OCI-LY3 (cell line): ENCODE results near the gene VRK2.

ENCODE experiments used
- EZH2phosphoT487 ChIP-seq: fragments of 200-600 bp; shearing (Covaris generic); IDR thresholded peaks from 2 replicates; pipeline ENCODE4 v1.6.1; 2018; ENCODE audit warnings: antibody characterized with exemption, mixed run types, low read depth
- TF ChIP-seq, protein P1 (sequence below): fragments of 200-600, 300-600 bp; sonication (generic); IDR thresholded peaks from 2 replicates; pipeline ENCODE4 v1.5.1; 2014; ENCODE audit warnings: antibody characterized with exemption, low read length, low read depth

DNA sequence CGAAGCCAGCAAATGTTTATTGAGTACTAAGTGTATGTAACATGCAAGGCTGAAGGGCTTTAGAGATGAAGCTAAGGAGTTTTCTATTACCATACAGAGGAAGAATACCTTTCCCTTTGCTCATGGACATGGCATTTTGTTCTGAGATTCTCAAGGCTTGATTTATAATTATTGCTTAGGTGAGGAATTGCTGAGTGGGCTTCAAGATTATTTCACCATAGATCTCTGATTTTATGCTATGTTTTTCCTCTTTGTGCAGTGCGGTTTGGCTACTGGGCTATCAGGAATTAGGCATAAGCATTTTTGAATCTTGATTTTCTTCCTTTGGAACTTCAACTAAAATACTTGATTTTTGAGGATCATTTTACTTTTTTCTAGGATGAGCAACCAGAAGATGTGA, 42.5 kb downstream of the VRK2 start:
- TF ChIP-seq, protein P1, sequence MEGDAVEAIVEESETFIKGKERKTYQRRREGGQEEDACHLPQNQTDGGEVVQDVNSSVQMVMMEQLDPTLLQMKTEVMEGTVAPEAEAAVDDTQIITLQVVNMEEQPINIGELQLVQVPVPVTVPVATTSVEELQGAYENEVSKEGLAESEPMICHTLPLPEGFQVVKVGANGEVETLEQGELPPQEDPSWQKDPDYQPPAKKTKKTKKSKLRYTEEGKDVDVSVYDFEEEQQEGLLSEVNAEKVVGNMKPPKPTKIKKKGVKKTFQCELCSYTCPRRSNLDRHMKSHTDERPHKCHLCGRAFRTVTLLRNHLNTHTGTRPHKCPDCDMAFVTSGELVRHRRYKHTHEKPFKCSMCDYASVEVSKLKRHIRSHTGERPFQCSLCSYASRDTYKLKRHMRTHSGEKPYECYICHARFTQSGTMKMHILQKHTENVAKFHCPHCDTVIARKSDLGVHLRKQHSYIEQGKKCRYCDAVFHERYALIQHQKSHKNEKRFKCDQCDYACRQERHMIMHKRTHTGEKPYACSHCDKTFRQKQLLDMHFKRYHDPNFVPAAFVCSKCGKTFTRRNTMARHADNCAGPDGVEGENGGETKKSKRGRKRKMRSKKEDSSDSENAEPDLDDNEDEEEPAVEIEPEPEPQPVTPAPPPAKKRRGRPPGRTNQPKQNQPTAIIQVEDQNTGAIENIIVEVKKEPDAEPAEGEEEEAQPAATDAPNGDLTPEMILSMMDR = no peak
- TF ChIP-seq EZH2phosphoT487 = no peak
